GM23338 (cell line): ENCODE data around the gene CHRM4.

ENCODE experiments used
- CTCF ChIP-seq, 2 experiments: fragments of 200-600 bp in 1 of 2; sonication (generic) in 1 of 2; conservative IDR thresholded peaks; 2 replicates each; pipeline versions ENCODE4 v1.5.1 to v1.6.1; 2016 to 2017; ENCODE audit warnings: antibody characterized with exemption in 2 of 2, low read depth in 2 of 2, mild to moderate bottlenecking in 2 of 2, moderate library complexity in 1 of 2
- JUNB ChIP-seq: IDR thresholded peaks from one replicate; pipeline ENCODE4 v1.6.1; 2016; ENCODE audit warnings: antibody characterized with exemption; ENCODE audit not compliant: unreplicated experiment
- NANOG ChIP-seq: IDR thresholded peaks from 2 replicates; pipeline ENCODE4 v1.6.1; 2016; ENCODE audit warnings: antibody characterized with exemption, borderline replicate concordance
- ZNF331 ChIP-seq: fragments of 250-450 bp; sonication (Bioruptor Pico); IDR thresholded peaks from 2 replicates; pipeline ENCODE4 v1.5.0; 2020; ENCODE audit warnings: low read depth, mild to moderate bottlenecking, moderate library complexity

GRCh38 chr11:46393231-46393616 lies 1.6 kb upstream of the CHRM4 start:
- TF ChIP-seq CTCF (conservative IDR thresholded peaks at IDR 0.05; ENCODE audit: low read depth in 2 of 2) (no peak), NANOG (no peak), ZNF331 (no peak), JUNB (no peak)
